Pulmonary artery endothelial cell (primary cell): Measurements from ENCODE around the gene SORCS3. TPM values are rescaled to one million over a fixed set of nuclear protein-coding genes. Genes with fewer than 3 reads are reported as not detected.

Experiments used
- DNase-seq: peaks from one replicate; pipeline ENCODE4 v3.0.0-alpha.2; 2011; ENCODE audit warnings: low read depth, low spot score
- total RNA-seq: library from RNA; depleted of rRNA; stranded (reverse); fragments of >200 nt; gene quantifications from 2 replicates; pipeline ENCODE4 v1.2.3, GENCODE V29; 2014

Gene SORCS3
- total RNA-seq, 1 donor from 2014 or later: not detected

DNA sequence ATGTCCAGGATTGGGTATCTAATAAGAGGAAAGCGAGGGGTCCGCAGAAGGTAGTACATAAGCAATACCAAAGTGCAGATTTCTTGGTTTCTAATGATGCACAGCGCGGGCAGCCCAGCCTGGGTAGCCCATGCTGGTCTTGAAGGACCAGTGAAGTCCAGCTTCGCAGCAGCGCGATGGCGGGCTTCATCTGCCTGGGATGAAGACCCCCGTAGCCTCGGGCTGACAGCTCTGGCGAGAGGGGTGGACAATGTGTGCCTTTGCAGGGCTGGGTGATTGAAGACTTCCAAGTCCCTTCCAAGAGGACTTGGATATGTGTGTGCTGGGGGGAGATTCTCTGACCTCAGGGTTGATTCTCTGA, 2.2 kb downstream of the SORCS3 start:
- no peak for DNase-seq

GRCh38 chr10:104646146-104646545, 5.1 kb downstream of the SORCS3 start:
- no peak for DNase-seq

- no peak for DNase-seq
Observed at GRCh38 chr10:104648421-104648820, 7.3 kb downstream of the SORCS3 start.

DNA sequence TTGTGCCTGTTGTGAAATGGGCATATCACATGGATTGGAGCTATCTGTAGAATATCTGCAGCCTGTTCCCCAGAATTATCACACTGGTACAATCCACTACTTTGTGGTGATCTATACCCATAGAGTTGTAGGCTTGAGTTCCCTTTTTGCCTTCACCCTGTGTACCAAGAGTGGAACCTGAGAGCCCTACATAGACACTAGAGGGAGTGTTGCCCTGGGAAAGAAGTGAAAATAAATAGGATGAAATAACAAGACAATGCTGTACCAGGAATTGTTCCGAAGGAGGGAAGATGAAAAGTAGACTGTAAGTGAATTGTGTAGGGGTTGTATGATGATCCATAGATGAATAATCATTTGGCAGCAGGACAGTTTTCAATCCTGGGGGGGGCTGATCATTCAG, 9.0 kb downstream of the SORCS3 start:
- DNase-seq: no peak

- no peak for DNase-seq
Observed at GRCh38 chr10:104650635-104651331, 9.7 kb downstream of the SORCS3 start.

- DNase-seq: no peak
Observed at GRCh38 chr10:104657036-104657435, 15.9 kb downstream of the SORCS3 start.

DNA sequence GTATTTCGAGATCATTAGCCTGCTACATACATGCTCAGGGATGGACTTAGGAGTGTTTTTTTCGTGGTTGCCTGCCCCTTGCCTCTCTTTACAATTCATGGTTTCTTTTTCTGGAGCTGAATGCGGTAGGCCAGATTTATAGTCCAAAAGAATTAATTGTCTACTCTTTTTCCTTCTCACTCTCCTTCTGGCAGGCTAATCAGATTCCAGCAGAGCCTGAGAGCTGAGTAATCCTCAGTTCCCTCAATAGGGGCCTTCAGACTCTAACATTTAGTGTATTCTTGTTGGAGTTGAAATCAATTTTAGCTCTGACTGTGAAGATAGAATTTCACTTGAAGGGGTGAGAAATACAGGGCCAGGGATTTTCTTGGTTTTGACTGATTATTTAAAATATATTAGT, 16.4 kb downstream of the SORCS3 start:
- DNase-seq: no peak

GRCh38 chr10:104658067-104658466, 17.0 kb downstream of the SORCS3 start:
- no peak for DNase-seq

- DNase-seq: no peak
Observed at GRCh38 chr10:104659809-104660208, 18.7 kb downstream of the SORCS3 start.

DNA sequence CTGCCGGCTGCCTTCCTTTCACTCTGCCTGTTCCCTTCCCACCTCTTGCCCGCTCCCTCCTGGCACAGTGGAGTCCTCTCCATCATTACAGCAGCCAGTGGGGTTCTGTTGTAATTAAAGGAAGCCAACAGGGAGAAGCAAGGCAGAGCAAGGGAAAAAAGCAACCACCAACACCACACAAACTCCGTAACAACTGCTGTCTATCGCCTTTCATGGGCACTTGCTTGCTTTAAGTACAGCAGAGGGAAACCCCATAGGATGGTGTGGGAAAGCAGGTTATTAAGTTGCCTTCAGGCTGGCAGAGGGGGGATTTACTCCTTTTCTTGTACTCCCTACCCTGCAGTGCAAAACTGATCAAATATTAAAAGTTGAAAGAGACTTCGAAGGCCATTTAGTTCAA, 22.0 kb downstream of the SORCS3 start:
- DNase-seq: no peak

- DNase-seq: no peak
Observed at GRCh38 chr10:104663563-104663962, 22.5 kb downstream of the SORCS3 start.

DNA sequence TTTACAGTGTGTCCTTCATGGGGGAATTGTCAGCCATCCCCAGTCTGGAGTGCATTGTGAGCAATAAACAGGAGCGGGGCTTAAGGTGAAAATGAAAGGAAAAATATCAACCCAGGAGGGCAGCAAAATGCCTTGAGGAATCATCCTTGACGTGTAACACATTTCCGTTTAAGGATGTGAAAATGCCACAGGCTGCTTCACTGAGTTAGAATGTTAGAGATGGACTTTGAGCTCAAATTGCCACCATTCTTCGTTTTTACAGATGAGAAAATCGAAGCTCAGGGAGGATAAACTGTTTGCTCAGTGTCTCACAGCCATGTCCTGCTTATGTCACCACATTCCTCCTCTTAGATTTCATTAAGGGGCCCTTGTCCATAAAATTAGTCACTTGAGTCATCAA, 23.1 kb downstream of the SORCS3 start:
- DNase-seq: no peak

- DNase-seq: no peak
Observed at GRCh38 chr10:104665174-104665573, 24.1 kb downstream of the SORCS3 start.

GRCh38 chr10:104666106-104666505, 25.0 kb downstream of the SORCS3 start:
- no peak for DNase-seq

DNA sequence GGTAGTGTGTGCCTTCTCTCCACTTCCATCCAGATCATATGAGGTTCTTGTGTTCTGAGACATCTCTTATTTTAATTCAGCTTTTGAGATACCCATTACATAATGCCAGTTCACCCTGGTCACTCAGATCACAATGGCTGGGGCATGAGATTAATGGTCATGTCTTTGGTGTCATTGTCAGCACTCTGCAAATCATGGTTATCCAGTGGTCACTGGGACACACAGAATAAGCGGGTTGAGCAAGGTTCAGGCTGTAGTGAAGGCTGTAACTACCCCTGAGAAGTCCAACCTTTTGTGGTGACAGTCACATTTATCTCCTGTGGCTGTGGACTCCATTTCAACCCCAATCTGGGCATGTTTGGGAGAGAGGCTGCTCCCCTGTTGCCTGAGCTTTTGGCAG, 35.8 kb downstream of the SORCS3 start:
- no peak for DNase-seq

DNA sequence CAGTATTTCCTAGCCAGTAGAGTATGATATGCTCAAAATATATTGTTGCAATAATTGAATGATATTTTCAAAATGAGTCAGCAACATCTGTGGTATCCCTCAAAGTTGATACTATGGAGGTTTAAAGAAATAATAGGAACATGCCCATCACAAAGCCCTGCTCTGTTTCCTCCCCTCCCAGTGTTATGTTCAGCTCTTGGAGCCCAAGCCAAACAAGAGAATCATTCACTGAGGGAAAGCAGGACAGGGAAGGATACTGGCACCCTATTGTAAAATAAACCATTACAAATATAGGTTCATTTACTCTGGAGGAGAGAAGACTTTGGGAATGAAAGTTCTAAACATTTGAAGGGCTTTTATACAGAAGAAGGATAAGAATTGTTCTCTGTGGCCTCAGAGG, 37.6 kb downstream of the SORCS3 start:
- no peak for DNase-seq

- no peak for DNase-seq
Observed at GRCh38 chr10:104680467-104681401, 39.6 kb downstream of the SORCS3 start.

- no peak for DNase-seq
Observed at GRCh38 chr10:104681485-104681884, 40.4 kb downstream of the SORCS3 start.

DNA sequence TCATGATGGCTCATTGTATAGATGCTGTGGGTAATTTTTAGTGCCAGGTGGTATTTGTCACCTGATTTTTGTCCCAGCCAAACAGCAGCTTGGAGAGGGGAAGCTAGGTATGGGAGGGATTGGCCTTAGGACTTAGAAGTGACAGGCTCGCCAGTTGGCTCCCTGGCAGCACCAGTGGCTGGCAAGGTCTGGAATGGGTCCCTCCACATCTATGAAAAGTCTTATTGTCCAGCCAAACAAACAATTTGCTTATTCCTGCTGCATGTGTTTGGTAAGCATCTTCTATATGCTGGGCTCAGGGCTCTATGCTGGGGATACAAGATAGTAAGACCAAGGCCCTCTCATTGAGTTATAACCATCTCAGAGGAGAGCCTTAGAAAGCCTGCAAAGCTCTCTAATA, 42.5 kb downstream of the SORCS3 start:
- no peak for DNase-seq

GRCh38 chr10:104686829-104687228, 45.7 kb downstream of the SORCS3 start:
- DNase-seq: no peak

DNA sequence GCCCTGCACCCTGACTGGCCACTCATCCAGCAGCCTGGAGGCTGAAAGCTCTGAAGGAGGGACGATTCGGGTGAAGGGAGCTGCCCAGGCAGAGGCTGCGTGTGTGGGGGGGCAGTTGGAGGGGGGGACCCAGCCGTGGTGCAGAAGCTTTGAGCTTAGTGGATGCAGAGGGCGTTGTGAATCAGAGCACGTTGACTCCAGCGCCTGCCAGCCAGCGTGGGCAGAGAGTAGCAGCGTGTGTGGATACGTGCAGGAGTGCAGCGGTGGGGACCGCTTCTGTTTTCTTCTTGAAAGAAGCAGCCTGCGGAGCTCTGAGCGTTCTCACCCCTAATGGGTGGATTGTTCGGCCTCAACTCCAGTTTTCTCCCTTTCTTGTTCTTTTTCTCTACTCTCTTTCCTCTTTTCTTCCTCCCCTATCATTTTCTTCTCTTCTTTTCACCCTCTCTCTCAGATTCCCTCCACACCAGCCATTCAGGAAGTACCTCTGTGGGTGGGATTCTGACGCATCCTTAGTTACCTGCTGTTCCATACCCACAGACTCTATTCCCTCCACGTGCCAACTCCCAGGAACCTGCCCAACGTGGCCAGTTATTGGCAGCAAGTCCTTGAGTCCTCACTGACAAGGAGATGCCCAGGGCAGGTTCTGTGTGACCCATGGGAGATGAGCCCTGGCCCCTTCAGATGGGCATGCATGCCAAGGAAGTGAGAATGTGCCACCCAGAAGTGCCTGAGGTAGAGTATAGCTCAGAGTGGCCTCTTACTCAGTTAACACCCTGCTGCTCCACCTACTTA, 47.4 kb downstream of the SORCS3 start:
- no peak for DNase-seq

DNA sequence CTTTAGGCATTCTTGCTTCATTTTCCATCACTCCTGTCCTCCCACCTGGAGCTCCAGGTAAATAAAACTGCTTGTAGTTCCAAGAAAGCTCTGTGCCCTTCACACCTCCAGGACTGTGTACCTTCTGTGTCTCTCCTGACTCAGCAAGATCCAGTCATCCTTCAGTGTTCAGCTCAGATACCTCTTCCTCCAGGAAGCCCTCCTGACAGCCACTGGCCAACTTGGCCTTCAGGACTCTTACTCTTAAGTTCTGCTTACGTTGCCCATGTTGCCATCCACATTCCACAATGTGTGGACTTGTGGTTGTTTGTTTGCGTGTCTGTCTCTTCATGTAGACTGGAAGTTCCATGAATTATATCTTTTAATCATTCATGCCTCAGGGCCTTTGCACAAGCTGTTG, 48.0 kb downstream of the SORCS3 start:
- no peak for DNase-seq
